ENCODE data around the gene RAB4A.

Gene RAB4A

GRCh38 chr1:229340496-229340895 lies 69.6 kb downstream of the RAB4A start:
- no peak for DNase-seq

GRCh38 chr1:229341774-229342655 lies 71.1 kb downstream of the RAB4A start:
- no peak for DNase-seq

- no peak for DNase-seq
Measured at GRCh38 chr1:229342656-229343569, 72.0 kb downstream of the RAB4A start, which contains the start of gene CCSAP. CCSAP (minus strand) TSS chr1:229343047; CDS start chr1:229342465, 582 bp downstream.

GRCh38 chr1:229344139-229344538 lies 73.2 kb downstream of the RAB4A start:
- no peak for DNase-seq

GRCh38 chr1:229344937-229345684 lies 74.2 kb downstream of the RAB4A start:
- no peak for DNase-seq

GRCh38 chr1:229347528-229347927 lies 76.6 kb downstream of the RAB4A start:
- DNase-seq = no peak

GRCh38 chr1:229349463-229350385 lies 78.8 kb downstream of the RAB4A start:
- no peak for DNase-seq

- no peak for DNase-seq
Measured at GRCh38 chr1:229352975-229353374, 82.1 kb downstream of the RAB4A start.

- DNase-seq = no peak
Measured at GRCh38 chr1:229354226-229354625, 83.3 kb downstream of the RAB4A start.

All from cortex of kidney (tissue), 1 donor.